Lower lobe of right lung (tissue), 2 donors: ENCODE measurements around the gene TCF4. TPM values are rescaled to one million over a fixed set of nuclear protein-coding genes. Genes with fewer than 3 reads are reported as not detected.
"Not testable (repeated sequence)": the region's sequence is repeated elsewhere in the genome, so short reads cannot be mapped to it uniquely, and the experiment has no call there.

Source experiments
- ATAC-seq, 2 donors: fragments of 200-7000 bp; cut with Tn5 transposase; one replicate each; pipeline ENCODE4 v1.9.1; 2020 to 2022; ENCODE audit warnings: mild to moderate bottlenecking in 2 of 2, moderate library complexity in 2 of 2
- DNase-seq: peaks from one replicate; pipeline ENCODE4 v3.0.0-alpha.2; 2020
- H3K27ac ChIP-seq: fragments of 200-600 bp; one replicate; pipeline ENCODE4 v1.8.0; 2022
- H3K27me3 ChIP-seq: fragments of 200-600 bp; one replicate; pipeline ENCODE4 v1.8.0; 2022; ENCODE audit warnings: low read depth
- H3K36me3 ChIP-seq: fragments of 200-600 bp; one replicate; pipeline ENCODE4 v1.8.0; 2022; ENCODE audit warnings: mild to moderate bottlenecking
- H3K4me1 ChIP-seq: fragments of 200-600 bp; one replicate; pipeline ENCODE4 v1.8.0; 2022
- H3K4me3 ChIP-seq: fragments of 200-600 bp; one replicate; pipeline ENCODE4 v1.8.0; 2022; ENCODE audit warnings: mild to moderate bottlenecking
- H3K9me3 ChIP-seq: fragments of 200-600 bp; one replicate; pipeline ENCODE4 v1.8.0; 2022
- intact Hi-C: fragments of 100-400 bp; cut with DNase I; formaldehyde crosslinking; loops from one replicate; pipeline ENCODE4 v1.11.0; 2022
- total RNA-seq: library from RNA; stranded (reverse); fragmentation: NEBNext Ultra II Directional; extraction: Animal tissue kit (Norgen Biotek cat#: 25700); gene quantifications from one replicate; pipeline ENCODE4 v1.2.1, GENCODE V29; 2021
- TF ChIP-seq, protein P1 (sequence below): fragments of 200-600 bp; IDR thresholded peaks from one replicate; pipeline ENCODE4 v1.8.0; 2022; ENCODE audit warnings: antibody characterized with exemption, mild to moderate bottlenecking
- donor health status: DM: no; HTN: yes; CAD: no; lungs with severe emphysema.

TCF4 gene
- total RNA-seq, 1 donor from 2014 or later = 112 TPM

DNA sequence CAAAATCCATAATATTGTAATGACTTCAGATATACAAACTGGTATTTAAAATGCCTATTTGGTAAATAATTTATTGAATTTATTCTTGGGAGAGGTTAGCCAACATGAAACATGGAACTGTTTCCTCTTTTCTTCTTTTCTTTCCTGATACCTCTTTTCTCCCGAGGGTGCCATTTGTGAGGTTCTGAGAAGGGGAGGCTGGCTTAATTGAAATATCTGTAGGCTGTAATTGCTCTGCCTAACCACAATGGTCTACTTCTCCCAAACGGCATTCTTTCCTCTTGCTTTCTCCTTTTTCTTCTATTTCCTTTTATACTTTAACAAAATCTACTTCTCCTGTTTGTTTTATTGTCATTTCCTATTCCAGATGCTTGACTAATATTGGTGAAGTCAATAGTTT lies 114.9 kb downstream of the TCF4 start:
- Histone ChIP-seq H3K4me1 (no peaks in the 10 kb centered on the region), H3K4me3 (no peak overlapping the region), H3K36me3 (no peaks in the 10 kb centered on the region), H3K27me3 (no peaks in the 10 kb centered on the region), H3K9me3 (no peaks in the 10 kb centered on the region), H3K27ac (no peak overlapping the region)
- TF ChIP-seq, protein P1, sequence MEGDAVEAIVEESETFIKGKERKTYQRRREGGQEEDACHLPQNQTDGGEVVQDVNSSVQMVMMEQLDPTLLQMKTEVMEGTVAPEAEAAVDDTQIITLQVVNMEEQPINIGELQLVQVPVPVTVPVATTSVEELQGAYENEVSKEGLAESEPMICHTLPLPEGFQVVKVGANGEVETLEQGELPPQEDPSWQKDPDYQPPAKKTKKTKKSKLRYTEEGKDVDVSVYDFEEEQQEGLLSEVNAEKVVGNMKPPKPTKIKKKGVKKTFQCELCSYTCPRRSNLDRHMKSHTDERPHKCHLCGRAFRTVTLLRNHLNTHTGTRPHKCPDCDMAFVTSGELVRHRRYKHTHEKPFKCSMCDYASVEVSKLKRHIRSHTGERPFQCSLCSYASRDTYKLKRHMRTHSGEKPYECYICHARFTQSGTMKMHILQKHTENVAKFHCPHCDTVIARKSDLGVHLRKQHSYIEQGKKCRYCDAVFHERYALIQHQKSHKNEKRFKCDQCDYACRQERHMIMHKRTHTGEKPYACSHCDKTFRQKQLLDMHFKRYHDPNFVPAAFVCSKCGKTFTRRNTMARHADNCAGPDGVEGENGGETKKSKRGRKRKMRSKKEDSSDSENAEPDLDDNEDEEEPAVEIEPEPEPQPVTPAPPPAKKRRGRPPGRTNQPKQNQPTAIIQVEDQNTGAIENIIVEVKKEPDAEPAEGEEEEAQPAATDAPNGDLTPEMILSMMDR = no peak
- intact Hi-C loops = no loop called here
- ATAC-seq (no peak), DNase-seq (no peak)

DNA sequence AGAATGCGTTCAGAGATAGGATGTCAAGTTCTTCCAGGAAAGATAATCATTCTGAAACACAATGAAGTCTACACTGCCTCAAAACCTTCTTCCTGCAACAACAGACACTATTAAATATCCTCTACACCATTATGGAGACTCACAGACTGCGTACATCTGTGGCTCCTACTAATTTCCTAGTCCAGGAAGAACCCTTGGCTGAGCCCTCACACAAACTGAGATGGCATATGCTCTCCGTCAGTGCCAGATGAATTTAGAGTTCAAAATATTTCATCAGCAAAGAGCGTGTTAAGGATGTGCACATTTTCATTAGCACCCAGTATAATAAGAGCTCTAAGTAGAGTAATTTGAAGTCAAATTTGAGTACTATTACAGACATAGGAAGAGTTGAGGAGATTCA lies 117.2 kb downstream of the TCF4 start:
- ATAC-seq (no peak), DNase-seq (no peak)

DNA sequence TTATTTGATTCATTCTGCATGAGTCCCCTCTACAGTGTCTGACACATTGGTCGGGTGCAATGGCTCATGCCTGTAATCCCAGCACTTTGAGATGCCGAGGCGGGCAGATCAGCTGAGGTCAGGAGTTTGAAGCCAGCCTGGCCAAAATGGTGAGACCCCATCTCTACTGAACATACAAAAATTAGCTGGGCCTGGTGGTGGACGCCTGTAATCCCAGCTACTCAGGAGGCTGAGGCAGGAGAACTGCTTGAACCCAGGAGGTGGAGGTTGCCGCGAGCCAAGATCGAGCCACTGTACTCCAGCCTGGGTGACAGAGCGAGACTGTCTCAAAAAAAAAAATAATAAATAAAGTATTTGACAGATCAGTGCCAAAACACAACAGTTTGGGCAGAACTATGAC lies 118.9 kb downstream of the TCF4 start:
- H3K27me3 ChIP-seq, intact Hi-C loops, ATAC-seq, H3K9me3 ChIP-seq, H3K36me3 ChIP-seq, DNase-seq, H3K27ac ChIP-seq, H3K4me1 ChIP-seq, H3K4me3 ChIP-seq: not testable (repeated sequence)

More for the DNA sequence above, 117.2 kb downstream of the TCF4 start:
- intact Hi-C loops = no loop called here
- Histone ChIP-seq H3K27me3 (no peaks in the 10 kb centered on the region), H3K4me1 (peaks cover 2% of the 10 kb centered on the region), H3K4me3 (no peak overlapping the region), H3K9me3 (no peaks in the 10 kb centered on the region), H3K27ac (no peak overlapping the region), H3K36me3 (no peaks in the 10 kb centered on the region)
- TF ChIP-seq, protein P1 = no peak

- peaks cover 8% of the 10 kb centered on the region for H3K4me1 ChIP-seq
- H3K27me3 ChIP-seq = no peaks in the 10 kb centered on the region
- DNase-seq (no peak), ATAC-seq (no peak)
- intact Hi-C loops = no loop called here
- no peaks in the 10 kb centered on the region for H3K36me3 ChIP-seq
- TF ChIP-seq, protein P1 = no peak
- no peaks in the 10 kb centered on the region for H3K9me3 ChIP-seq
- no peak overlapping the region for H3K4me3 ChIP-seq
- H3K27ac ChIP-seq = no peak overlapping the region
Observed at GRCh38 chr18:55466789-55467188, 121.2 kb downstream of the TCF4 start.

DNA sequence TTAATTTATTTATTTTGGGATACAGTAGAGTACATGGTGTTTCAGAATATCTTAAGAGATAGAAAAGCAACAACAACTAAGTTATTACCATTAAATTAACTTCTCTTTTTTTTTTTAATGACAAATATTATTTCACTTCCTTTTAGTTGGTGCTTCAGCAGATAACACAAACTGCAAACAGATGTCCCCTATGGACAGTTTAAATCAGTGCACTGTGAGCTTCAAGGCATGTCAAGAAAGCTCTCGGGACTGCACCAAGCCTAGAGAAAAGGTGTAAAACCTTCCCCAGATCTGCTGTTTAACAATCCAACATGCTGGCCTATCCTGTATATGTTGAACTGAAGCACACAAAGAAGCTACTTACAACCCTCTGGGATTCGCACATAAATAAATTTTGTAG lies 122.7 kb downstream of the TCF4 start:
- intact Hi-C loops = no loop called here
- Histone ChIP-seq H3K27ac (no peak overlapping the region), H3K9me3 (no peaks in the 10 kb centered on the region), H3K4me3 (no peak overlapping the region), H3K27me3 (no peaks in the 10 kb centered on the region), H3K4me1 (peaks cover 8% of the 10 kb centered on the region), H3K36me3 (no peaks in the 10 kb centered on the region)
- TF ChIP-seq, protein P1 = no peak
- ATAC-seq (no peak), DNase-seq (no peak)

DNA sequence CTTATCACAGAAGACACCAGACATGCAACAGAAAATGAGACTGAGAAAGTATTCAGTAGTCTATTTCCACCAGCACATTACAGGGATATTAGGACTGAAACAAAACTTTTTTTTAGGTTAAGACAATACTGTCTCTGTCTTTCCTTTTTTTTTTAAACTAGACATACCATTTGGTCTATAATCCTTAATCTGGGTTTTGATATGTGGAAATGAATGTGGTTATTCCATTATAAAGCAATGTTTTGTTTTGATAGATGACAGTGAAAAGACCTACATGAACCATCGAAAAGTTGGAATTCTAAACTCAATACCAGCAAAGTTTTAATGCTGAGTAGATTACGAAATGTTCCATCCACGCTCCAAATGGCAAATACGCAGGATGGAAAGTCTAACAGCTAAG lies 123.4 kb downstream of the TCF4 start:
- DNase-seq (no peak), ATAC-seq (no peak)
- Histone ChIP-seq H3K4me1 (peaks cover 8% of the 10 kb centered on the region), H3K27me3 (no peaks in the 10 kb centered on the region), H3K36me3 (no peaks in the 10 kb centered on the region), H3K27ac (no peak overlapping the region), H3K4me3 (no peak overlapping the region), H3K9me3 (no peaks in the 10 kb centered on the region)
- intact Hi-C loops = no loop called here
- TF ChIP-seq, protein P1 = no peak
